ENCODE data around the gene DBNDD2. TPM values are rescaled to one million over a fixed set of nuclear protein-coding genes. Genes with fewer than 3 reads are reported as not detected.

DBNDD2 gene
- total RNA-seq, 4 donors from 2014 or later = 53.2 to 115 (median 72.5) TPM

DNA sequence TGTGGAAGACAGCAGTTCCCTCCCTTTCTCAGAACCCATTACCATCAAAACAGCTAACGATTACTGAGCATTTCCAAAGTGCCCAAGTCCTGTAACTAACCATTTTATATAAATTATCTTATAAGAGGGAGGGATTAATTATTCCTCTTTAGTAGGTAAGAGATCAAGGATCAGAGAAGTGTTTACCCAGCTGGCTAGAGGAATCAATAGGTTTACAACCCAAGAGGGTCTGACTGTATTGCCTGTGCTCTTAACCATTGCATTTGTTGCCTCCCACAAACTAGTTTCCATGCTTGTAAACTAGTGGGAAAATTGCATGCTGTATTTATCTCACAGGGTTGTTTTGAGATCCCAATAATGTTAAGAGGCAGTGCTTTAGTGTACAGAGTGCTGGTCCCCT is 3.7 kb upstream of the DBNDD2 start:
- no peak for TF ChIP-seq POLR2A (IDR thresholded peaks at IDR 0.05)
- TF ChIP-seq, protein P1, sequence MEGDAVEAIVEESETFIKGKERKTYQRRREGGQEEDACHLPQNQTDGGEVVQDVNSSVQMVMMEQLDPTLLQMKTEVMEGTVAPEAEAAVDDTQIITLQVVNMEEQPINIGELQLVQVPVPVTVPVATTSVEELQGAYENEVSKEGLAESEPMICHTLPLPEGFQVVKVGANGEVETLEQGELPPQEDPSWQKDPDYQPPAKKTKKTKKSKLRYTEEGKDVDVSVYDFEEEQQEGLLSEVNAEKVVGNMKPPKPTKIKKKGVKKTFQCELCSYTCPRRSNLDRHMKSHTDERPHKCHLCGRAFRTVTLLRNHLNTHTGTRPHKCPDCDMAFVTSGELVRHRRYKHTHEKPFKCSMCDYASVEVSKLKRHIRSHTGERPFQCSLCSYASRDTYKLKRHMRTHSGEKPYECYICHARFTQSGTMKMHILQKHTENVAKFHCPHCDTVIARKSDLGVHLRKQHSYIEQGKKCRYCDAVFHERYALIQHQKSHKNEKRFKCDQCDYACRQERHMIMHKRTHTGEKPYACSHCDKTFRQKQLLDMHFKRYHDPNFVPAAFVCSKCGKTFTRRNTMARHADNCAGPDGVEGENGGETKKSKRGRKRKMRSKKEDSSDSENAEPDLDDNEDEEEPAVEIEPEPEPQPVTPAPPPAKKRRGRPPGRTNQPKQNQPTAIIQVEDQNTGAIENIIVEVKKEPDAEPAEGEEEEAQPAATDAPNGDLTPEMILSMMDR (IDR thresholded peaks at IDR 0.05) = no peak
- H3K4me3 ChIP-seq (ENCODE audit: low read depth, poor library complexity, severe bottlenecking) = no peak overlapping the region
- DNase-seq (ENCODE audit: low spot score in 2 of 2) = no peak
- intact Hi-C loops (cut with DNase I; ENCODE audit: low total_unique reads) = no loop called here
- WGBS, 2 donors = 76 to 80% methylated on average over 1 of the region's 1 CpG

DNA sequence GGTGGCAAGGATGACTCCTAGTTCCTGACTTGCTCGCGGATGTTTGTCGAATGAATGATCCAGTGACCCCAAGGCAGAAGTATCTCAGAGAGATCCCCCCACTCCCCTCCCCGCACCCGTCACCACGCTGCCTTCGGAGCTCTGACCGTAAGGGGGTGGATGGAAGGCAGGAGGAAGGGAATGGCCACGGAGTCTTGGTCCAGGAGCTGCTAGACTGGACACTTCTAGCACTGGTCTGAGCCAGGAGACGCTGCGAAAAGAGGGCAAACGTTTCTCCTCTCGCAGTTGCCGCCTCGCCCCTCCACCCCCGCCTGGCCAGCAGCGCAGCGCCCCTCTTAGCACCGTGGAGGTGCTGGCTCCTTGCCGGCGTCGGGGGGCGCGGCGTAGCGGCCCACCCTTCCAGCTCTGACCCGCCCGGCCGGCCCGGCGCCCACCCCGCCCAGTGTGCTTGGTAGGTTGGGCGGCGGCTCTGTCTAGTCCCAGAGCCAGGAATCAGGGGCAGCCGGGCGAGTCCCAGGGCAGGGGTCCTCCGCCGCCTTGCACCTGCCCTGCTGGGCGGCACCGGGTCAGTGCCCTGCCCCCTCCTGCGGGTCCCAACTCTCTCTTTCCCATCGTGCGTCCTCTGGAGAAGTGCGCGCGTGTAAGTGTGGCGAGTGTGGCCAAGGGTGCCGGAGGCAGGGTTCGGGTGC is 2.4 kb upstream of the DBNDD2 start:
- intact Hi-C loops (cut with DNase I; ENCODE audit: low total_unique reads) = no loop called here
- H3K4me3 ChIP-seq (ENCODE audit: low read depth, poor library complexity, severe bottlenecking) = peak overlapping the region; percentile 57
- TF ChIP-seq POLR2A (IDR thresholded peaks at IDR 0.05) = no peak
- TF ChIP-seq, protein P1 (IDR thresholded peaks at IDR 0.05) = no peak
- DNase-seq (ENCODE audit: low spot score in 2 of 2) = peak in 1 of 2 donors; percentile 89
- WGBS, 2 donors = 4 to 7% methylated on average over 19 to 30 of the region's 49 CpGs

DNA sequence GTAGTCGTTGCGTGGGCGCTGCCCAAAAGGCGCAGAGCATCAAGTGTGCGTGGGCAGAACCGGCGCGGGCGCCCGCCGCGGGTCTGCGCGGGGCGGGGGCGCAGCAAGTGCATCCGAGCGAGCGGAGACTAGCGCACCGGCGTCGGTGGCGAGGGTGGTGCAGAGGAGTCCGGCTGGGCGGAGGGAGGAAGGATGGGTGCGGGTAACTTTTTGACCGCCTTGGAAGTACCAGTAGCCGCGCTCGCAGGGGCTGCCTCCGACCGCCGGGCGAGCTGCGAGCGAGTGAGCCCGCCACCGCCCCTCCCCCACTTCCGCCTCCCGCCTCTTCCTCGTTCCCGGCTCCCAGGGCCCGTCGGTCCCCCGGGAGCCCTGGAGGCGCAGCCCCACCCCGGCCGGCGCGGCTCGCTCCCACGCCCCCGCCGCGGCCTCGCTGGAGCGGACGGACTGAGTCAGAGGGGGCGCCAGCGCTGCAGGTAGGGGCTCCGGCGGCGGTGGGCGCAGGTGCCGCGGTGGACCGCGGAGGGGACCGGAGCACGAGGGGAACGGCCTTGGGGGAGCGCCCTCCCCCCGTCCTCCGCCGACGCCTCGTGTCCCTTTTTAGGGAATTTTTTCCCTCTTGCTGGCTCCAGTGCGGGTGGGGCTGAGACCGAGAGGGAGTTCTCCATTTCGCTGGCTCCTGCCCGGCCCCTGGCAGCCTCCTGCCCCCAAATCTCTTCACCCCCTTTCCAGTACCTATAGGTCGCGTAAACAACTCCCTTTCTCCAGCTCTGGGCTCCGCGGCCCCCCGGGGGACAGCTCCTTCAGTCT is 1.6 kb upstream of the DBNDD2 start:
- TF ChIP-seq, protein P1 (IDR thresholded peaks at IDR 0.05) = no peak
- no peak for TF ChIP-seq POLR2A (IDR thresholded peaks at IDR 0.05)
- peak; percentile 36 to 94 for DNase-seq (ENCODE audit: low spot score in 2 of 2)
- intact Hi-C loops (cut with DNase I; ENCODE audit: low total_unique reads) = no loop called here
- H3K4me3 ChIP-seq (ENCODE audit: low read depth, poor library complexity, severe bottlenecking) = peak overlapping the region; percentile 57
- WGBS, 2 donors = 1 to 2% methylated on average over 41 to 42 of the region's 87 CpGs

DNA sequence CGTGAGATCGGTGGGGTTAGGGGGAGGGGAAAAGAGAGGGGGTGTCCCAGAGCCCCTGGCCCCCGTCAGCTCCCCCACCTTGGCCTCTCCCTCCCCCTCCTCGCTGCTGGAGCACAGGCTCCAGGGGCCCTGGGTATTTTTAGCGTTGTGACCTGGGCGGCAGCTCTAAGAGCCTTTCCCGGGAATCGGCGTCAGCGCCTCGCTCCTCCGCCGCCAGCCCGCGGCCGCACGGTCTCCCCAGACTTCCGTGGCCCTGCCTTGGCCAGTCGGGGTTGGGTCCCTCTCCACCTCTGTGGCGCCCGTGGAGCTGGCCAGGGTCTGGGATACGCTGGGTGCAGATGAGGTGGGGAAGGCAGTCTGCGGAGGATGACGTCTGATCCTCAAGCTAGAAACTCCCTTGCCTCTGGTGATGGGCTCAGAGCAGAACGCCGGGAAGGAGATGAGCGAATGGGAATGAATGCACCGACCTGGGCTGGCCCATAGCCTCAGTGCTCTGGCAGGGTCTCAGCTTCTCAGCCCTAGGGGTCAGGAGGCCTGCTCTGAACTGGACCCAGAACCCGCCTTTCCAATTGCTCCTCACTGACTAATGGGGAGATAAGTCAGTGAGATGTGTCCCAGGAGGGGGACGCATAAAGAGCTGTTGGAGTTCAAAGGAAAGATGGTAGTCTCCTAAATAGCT is 883 bp upstream of the DBNDD2 start:
- WGBS, 2 donors = 10 to 28% methylated on average over 11 to 26 of the region's 30 CpGs
- TF ChIP-seq POLR2A (IDR thresholded peaks at IDR 0.05) = no peak
- TF ChIP-seq, protein P1 (IDR thresholded peaks at IDR 0.05) = no peak
- intact Hi-C loops (cut with DNase I; ENCODE audit: low total_unique reads) = no loop called here
- peak in 1 of 2 donors; percentile 89 for DNase-seq (ENCODE audit: low spot score in 2 of 2)
- H3K4me3 ChIP-seq (ENCODE audit: low read depth, poor library complexity, severe bottlenecking) = peak overlapping the region; percentile 57

DNA sequence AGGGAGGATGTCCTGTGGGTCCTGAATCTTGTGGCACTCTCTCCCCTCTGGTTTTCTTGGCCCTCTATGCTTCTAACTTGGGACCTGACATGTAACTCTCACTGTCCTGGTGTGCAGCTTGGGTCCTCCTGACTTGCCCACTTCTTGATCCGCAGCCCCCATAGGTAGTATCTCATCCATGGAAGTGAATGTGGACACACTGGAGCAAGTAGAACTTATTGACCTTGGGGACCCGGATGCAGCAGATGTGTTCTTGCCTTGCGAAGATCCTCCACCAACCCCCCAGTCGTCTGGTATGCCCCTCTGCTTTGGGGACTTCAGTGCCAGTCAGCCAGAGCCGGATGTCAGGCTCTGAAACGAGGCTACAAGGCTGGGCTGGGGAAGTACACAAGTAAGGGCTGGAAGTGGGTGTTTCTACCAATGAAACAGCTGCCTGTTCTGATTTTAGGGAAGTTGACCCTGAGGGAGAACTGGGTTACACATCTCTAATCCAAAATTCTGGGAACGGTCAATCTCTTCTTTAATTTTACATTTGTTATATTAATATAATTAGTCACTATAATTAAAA is 641 bp downstream of the DBNDD2 start:
- DNase-seq (ENCODE audit: low spot score in 2 of 2) = no peak
- TF ChIP-seq, protein P1 (IDR thresholded peaks at IDR 0.05) = no peak
- no peak for TF ChIP-seq POLR2A (IDR thresholded peaks at IDR 0.05)
- intact Hi-C loops (cut with DNase I; ENCODE audit: low total_unique reads) = no loop called here
- H3K4me3 ChIP-seq (ENCODE audit: low read depth, poor library complexity, severe bottlenecking) = no peak overlapping the region
- 79 to 87% methylated on average over 7 of the region's 7 CpGs for WGBS, 2 donors
